Measurements from ENCODE around the gene EPB41.
A peak's percentile ranks its signal among the peaks of the same experiment; 100 is the strongest.
"Not testable (repeated sequence)": the region's sequence is repeated elsewhere in the genome, so short reads cannot be mapped to it uniquely, and the experiment has no call there.

The EPB41 gene

GRCh38 chr1:28982198-28982597, 67.8 kb downstream of the EPB41 start:
- DNase-seq (ENCODE audit: low read depth), result no peak

DNA sequence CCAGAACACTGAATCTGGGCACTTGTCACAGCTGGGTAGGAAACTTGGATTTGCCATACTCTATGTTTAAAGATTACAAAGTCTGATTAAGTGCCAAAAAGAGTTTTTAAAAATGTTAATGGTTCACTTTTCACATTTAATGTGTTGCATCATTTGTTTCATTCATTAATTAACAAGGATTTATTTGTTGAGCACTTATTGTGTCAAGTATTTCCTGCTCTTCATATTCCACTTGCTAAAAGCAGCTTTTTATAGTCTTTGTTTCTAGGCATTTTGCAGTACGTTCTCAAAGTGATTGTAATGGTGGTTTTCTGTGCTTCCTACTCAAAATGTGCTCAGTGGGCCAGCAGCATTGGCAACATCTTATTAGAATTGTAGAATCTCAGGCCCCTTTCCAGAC, 68.7 kb downstream of the EPB41 start:
- no peak for DNase-seq (ENCODE audit: low read depth)

DNA sequence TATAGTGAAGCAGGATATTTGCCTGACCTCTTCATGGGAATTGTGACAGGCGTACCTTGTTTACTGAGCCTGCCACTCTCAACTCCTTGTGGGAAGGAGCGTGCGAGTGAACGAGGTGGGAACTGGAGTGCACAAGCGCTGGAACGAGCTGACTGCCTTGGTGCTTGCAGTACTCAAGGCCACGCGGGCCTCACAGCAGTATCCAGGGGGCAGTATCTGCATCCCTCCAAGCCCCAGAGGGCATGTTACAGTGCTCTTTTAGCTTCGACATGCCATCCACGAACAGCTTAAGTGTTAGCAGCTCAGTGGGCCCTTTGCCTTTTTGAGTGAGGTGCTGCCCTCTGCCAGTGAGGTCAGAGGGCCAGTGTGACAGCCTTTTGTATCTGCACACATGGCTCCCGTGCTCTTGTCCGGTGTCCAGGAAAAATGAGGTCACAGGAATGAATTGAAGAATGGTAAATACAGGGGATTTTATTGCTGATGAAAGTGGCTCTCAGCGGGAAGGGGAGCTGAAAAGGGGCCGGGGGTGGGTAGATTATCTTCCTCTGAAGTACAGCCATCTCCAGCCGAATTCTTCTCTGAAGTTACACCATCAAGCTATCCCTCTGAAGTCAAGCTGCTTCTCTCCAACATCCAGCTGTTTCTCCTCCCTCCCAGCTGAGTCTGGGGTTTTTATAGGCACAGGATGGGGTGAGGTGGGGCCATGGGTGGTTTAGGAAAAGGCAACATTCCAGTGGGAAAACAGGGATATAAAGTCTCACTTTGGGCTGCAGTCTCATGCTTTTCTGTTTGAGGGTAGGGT, 69.3 kb downstream of the EPB41 start:
- DNase-seq (ENCODE audit: low read depth), result no peak

DNA sequence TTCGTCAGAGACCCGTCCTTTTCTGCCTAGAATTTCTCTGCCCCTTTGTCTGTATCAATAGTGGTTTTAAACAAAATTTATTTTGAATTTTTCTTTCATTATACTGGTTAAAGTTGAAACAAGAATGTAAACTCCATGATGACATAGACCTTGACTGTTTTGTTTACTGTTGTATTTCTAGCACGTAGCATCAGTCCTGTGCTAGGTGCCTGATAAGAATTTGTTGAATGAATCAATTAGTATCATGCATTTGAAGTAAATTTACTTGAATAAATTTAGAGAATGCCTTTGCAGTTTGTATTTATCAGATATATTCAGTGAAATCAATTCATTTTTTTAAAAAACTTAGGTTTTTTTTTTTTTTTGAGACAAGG, 69.9 kb downstream of the EPB41 start:
- DNase-seq (ENCODE audit: low read depth), result no peak

- DNase-seq (ENCODE audit: low read depth), result no peak
Measured at GRCh38 chr1:28985427-28985826, 71.1 kb downstream of the EPB41 start.

DNA sequence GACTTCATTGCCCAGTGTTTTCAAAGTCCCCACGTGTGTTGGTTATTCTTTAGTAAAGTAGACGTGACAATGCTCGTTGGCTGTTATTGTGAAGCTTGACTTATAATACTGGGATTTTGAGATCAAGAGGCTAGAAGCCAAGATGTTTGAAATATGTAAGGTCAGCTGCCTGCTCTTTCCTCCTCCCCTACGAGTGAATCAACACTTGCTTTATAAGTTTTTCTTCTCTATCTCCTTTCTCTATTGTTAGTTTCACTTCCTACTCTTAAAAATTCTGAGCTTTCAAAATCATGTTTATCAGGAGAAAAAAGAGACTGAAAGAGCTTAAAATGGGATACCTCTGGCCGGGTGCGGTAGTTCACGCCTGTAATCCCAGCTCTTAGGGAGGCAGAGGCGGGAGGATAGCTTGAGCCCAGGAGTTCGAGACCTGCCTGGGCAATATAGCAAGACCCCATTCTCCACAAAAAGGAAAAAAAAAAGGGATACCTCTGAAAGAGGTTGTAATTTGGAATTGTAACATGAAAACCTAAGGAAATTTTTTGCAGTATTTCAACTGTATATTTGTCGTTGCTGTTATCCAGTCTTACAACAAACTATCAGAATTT, 72.0 kb downstream of the EPB41 start:
- DNase-seq (ENCODE audit: low read depth), result no peak

DNA sequence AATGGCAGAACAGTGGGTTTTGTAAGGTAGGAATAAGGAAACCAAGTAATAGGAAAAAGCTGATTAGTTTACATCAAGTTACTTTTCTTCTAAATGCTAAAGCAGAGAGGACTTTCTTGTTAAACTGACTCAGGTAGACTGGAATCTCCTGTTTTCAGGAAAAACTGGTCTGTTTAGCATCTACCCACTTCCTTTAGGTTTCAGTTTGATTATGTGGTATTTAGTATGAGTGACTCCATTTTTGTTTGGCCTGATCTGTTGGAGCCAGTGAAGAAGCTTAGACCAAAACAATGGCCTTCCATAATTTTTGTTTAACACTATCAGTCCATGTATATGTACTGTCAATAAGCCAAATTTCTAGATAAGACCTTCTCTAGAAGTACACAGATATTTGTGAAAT, 88.4 kb downstream of the EPB41 start:
- no peak for DNase-seq (ENCODE audit: low read depth)

GRCh38 chr1:29004288-29004687, 89.9 kb downstream of the EPB41 start:
- no peak for DNase-seq (ENCODE audit: low read depth)

GRCh38 chr1:29004798-29005197, 90.4 kb downstream of the EPB41 start:
- no peak for DNase-seq (ENCODE audit: low read depth)

DNA sequence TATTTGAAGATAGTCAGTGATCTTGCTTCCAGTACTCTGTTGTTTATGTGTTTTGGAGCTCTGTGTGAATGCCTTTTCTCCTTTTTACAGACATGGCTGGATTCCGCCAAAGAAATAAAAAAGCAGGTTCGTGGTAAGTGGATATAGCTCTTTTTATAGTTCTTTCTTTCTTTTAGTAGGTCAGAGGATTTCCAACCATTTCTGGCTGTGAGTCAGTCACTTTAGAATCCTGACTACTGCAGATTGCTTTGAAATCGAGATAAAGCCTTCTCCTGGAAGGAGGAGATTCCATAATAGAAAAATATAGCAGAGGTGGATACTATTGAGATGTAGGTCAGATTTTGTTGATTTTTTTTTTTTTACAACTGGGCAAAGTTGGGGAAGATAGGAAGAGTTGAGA, 97.4 kb downstream of the EPB41 start:
- no peak for DNase-seq (ENCODE audit: low read depth)

GRCh38 chr1:29017235-29017634, 102.9 kb downstream of the EPB41 start:
- DNase-seq (ENCODE audit: low read depth), result no peak

- no peak for DNase-seq (ENCODE audit: low read depth)
Measured at GRCh38 chr1:29017975-29018712, 103.8 kb downstream of the EPB41 start.

DNA sequence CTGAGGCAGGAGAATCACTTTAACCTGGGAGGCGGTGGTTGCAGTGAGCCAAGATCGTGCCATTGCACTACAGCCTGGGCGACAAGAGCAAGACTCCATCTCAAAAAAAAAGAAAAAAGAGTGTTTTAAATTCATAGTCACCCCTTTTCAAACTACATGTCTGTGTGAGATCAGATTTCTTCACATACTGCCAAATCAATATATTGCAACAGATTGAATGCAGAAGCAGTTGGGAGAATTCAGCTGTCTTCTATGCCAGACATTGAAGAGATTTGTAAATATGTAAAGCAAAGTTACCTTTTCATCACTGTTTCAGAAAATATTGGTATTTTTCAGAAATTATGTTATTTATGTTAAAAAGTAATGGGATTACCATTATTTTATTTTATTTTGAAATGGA, 108.3 kb downstream of the EPB41 start:
- no peak for DNase-seq (ENCODE audit: low read depth)

GRCh38 chr1:29029667-29030066, 115.3 kb downstream of the EPB41 start:
- DNase-seq (ENCODE audit: low read depth), result no peak

GRCh38 chr1:29032841-29033240, 118.5 kb downstream of the EPB41 start:
- no peak for DNase-seq (ENCODE audit: low read depth)

GRCh38 chr1:29033829-29034466, 119.6 kb downstream of the EPB41 start:
- peak; percentile 35 for DNase-seq (ENCODE audit: low read depth)

DNA sequence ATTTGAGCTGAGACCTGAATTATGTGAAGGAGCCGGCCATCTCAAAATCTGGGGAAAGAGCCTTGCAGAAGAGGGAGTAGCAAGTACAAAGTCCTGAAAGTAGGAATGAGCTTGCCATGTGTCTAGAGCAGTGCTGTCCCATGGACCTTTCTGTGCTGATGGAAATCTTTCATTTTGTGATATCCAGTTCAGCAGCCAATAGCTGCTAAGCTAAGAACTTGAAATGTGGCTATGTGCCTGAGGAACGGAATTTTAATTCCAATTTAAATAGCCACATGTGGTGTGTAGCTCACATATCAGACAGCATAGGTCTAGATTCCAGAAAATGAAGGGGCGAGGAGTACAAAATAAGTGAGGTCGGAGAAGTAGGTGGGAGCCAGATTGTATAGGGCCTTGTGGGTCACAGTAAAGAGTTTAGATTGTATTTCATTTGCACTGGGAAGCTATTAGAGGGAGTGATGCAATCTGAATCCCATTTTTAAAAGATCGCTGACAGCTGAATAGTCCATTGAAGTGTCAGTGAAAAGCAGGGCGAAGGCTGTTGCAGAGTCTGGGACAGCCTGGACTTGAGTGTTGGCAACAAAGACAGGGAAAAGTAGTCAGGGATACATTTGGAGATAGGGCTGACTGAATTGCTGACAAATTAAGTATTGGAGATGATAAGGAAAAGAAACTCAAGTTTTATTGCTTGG, 129.1 kb downstream of the EPB41 start:
- DNase-seq (ENCODE audit: low read depth), result no peak

DNA sequence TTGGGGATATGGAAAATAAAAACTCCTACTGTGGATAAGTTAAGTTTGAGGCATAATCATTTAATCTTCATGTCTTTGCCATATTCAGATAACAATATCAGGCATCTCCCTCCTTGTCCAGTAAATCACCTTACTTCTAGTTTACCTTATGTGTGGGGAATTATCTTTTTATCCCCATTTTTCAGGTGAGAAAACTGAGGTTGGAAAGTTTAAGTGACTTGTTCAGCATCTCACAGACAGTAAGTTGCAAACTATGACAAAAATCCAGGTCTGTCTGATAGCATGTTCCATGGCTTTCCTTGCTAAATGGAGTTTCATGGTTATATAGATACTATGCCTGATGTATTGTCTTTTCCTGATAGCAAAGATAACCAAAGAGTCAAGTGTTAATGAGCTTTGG, 129.6 kb downstream of the EPB41 start:
- DNase-seq (ENCODE audit: low read depth), result no peak

DNA sequence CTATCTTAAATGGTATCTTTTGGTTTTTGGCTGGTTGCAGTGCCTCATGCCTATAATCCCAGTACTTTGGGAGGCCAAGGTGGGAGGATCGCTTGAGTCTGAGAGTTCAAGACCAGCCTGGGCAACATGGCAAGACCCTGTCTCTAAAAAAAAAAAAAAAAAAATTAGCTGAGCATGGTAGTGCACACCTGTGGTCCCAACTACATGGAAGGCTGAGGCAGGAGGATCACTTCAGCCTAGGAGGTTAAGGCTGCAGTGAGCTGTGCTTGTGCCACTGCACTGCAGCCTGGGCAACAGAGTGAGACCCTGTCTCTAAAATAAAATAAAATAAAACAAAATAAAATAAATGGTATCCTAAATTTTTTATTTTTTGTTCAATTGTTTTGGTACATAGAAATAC, 131.3 kb downstream of the EPB41 start:
- not testable (repeated sequence) for DNase-seq (ENCODE audit: low read depth)

GRCh38 chr1:29047142-29047541, 132.8 kb downstream of the EPB41 start:
- DNase-seq (ENCODE audit: low read depth), result no peak

- no peak for DNase-seq (ENCODE audit: low read depth)
Measured at GRCh38 chr1:29050166-29050565, 135.8 kb downstream of the EPB41 start.

DNA sequence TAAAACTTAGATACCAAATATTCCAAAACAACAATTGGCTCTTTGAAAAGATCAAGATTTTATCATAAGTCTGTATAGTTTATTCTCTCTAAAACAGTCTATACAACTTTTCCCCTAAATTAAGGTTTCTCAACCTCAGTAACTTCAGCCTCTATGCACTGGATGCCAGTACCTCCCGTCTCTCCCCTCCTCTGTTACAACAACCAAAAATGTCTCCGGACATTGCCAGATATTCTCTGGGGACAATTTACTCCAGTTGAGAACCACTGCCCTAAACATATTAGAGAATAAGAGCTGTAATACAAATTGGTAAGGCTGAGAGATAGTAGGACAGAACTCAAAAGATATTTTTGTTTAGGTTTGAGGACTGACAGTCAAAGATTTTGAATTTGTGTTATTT, 137.7 kb downstream of the EPB41 start:
- DNase-seq (ENCODE audit: low read depth), result no peak

Data from fibroblast of the conjunctiva (primary cell).